Bronchial smooth muscle cell (primary cell): ENCODE data around the gene ANXA11. TPM values are rescaled to one million over a fixed set of nuclear protein-coding genes. Genes with fewer than 3 reads are reported as not detected.

Source experiments
- total RNA-seq: library from RNA; depleted of rRNA; stranded (reverse); fragments of >200 nt; gene quantifications from 2 replicates; pipeline ENCODE4 v1.2.1, GENCODE V29; 2014

ANXA11 gene
- total RNA-seq, result 72.4 and 72.8 TPM in 2 replicates

DNA sequence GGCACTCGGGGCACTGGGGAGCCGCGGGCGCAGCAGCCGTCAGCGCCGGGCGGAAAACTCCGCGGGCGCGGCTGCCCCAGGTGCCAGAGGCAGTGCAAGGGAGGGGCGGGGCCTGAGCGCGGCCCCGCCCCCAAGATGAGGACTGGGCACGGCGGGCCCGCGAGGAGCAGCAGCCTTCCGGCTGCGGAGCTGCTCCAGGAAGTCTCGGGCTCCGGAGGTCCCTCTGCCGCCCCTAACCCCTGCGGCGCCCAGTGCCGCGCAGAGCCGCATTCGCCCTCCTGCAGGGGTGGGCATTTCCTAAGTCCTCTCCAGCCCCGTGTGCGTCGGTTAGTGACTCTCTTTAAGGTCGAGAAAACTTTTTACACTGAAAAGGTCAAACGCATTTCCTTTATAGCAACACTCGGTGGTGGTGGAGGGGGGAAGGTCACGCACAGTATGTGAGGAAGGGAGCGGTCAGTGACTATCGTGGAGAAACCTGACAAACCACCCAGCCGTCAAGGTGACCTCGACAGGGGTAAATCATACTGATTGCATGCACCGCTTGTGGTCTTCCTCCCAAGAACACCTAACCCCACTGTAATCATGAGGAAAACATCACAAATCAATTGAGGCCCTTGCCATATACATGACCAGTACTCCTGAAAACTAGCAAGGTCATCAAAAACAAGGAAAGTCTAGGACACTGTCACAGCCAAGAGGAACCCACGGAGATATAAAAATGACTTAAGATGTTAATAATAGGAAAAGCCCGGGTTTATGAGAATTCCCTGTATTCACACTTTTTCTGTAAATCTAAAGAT, at the start of gene ANXA11:
TSS of gene ANXA11 (minus strand) at position 61 of the 800 bp plus-strand sequence. CDS start 32,676 bp downstream, outside the sequence.

DNA sequence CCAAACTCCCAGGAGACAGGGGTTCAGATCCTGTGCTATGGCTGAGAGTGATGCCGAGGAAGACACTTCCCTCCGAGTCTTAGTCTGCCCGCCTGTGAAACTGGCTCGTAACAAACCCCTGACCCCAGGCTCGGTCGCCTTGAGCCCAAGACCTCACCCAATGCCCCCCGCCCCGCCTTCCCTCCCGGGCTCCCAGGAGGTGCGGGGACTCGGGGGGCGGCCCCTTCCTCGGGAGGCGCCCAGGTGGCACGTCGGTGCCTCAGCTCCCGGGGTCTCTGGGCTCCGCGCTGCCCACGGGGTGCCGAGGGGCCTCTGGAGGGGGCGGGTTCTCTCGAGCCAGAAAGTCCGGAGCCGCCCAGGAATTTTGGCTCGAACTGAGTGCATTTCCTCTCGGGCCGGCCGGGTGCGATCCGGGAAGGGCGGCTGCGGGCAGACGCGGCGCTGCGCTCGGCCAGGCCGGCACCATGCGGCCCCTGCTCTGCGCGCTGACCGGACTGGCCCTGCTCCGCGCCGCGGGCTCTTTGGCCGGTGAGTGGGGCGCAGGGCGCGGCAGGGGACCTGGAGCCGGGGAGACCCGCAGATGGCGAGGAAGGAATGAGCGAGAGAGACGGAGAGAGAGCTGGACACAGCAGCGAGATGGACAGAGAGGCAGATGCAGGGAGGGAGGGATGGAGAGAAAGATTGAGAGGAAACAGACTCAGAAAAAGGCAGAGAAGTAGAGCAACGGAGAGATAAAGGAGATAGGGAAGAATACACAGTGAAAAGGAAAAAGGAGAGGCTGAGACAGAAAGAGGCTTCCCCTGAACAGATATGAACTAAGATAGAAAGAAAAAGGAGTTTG, 72.8 kb downstream of the ANXA11 start, which contains the start of gene PLAC9:
TSS of gene PLAC9 (plus strand) at position 432 of the 841 bp plus-strand sequence. CDS start at position 465, 33 bp downstream.

Other genes with a start within 250 kb of the ANXA11 start
- gene TMEM254, start 126.9 kb downstream of the ANXA11 start, total RNA-seq, result 6.9 and 9.9 TPM in 2 replicates
- gene PLAC9, start 72.8 kb downstream of the ANXA11 start, total RNA-seq, result 49.6 and 60.6 TPM in 2 replicates
- not detected in 2 replicates for gene MAT1A, start 84.1 kb upstream of the ANXA11 start, total RNA-seq
- gene DYDC1, start 151.2 kb upstream of the ANXA11 start, total RNA-seq, result not detected in 2 replicates
- under 0.01 TPM in 1 of 2 replicates, not detected in the other for gene DYDC2, start 151.2 kb upstream of the ANXA11 start, total RNA-seq
- 0.32 and 0.77 TPM in 2 replicates for gene PRXL2A, start 203.0 kb upstream of the ANXA11 start, total RNA-seq
- gene TSPAN14, start 248.8 kb upstream of the ANXA11 start, total RNA-seq, result 7.4 and 12.5 TPM in 2 replicates